ENCODE measurements around the gene G6PC1. TPM values are rescaled to one million over a fixed set of nuclear protein-coding genes. Genes with fewer than 3 reads are reported as not detected.
"Not testable (repeated sequence)": the region's sequence is repeated elsewhere in the genome, so short reads cannot be mapped to it uniquely, and the experiment has no call there.

The G6PC1 gene
- total RNA-seq, 2 experiments from 2014 or later: not detected

GRCh38 chr17:42893359-42893758 lies 7.2 kb upstream of the G6PC1 start:
- no peaks in the 10 kb centered on the region for H3K36me3 Mint-ChIP-seq (ENCODE audit: low read depth)
- no peak overlapping the region for H3K27ac Mint-ChIP-seq
- ChIA-PET POLR2A (no interaction called here), CTCF (no interaction called here)
- DNase-seq (no peak), ATAC-seq (no peak)
- no peaks in the 10 kb centered on the region for H3K9me3 Mint-ChIP-seq (ENCODE audit: low read depth)
- peaks cover 8% of the 10 kb centered on the region for H3K27me3 Mint-ChIP-seq
- H3K4me3 Mint-ChIP-seq: no peak overlapping the region
- no peaks in the 10 kb centered on the region for H3K4me1 Mint-ChIP-seq
- intact Hi-C loops (cut with DNase I, micrococcal nuclease): no loop called here

- H3K27me3 Mint-ChIP-seq: peaks cover 8% of the 10 kb centered on the region
- no peaks in the 10 kb centered on the region for H3K9me3 Mint-ChIP-seq (ENCODE audit: low read depth)
- CTCF ChIA-PET: interaction anchor here (0.6 kb wide), 1 partner anchor 1395 kb away, joined by 3 read pairs; no protein-coding TSS in a partner anchor
- intact Hi-C loops (cut with DNase I, micrococcal nuclease): no loop called here
- ATAC-seq (no peak), DNase-seq (no peak)
- no peaks in the 10 kb centered on the region for H3K36me3 Mint-ChIP-seq (ENCODE audit: low read depth)
- no peak overlapping the region for H3K4me3 Mint-ChIP-seq
- POLR2A ChIA-PET: no interaction called here
- no peaks in the 10 kb centered on the region for H3K4me1 Mint-ChIP-seq
- H3K27ac Mint-ChIP-seq: no peak overlapping the region
These were observed 6.1 kb upstream of the G6PC1 start for GRCh38 chr17:42894283-42895184.

GRCh38 chr17:42895185-42895555 lies 5.4 kb upstream of the G6PC1 start:
- peaks cover 8% of the 10 kb centered on the region for H3K27me3 Mint-ChIP-seq
- no peak for ATAC-seq
- H3K27ac Mint-ChIP-seq: no peak overlapping the region
- DNase-seq: no peak
- no peak overlapping the region for H3K4me3 Mint-ChIP-seq
- H3K9me3 Mint-ChIP-seq (ENCODE audit: low read depth): no peaks in the 10 kb centered on the region
- H3K36me3 Mint-ChIP-seq (ENCODE audit: low read depth): no peaks in the 10 kb centered on the region
- ChIA-PET CTCF (interaction anchor here (0.7 kb wide), 1 partner anchor 9 kb away, joined by 3 read pairs; no protein-coding TSS in a partner anchor), POLR2A (no interaction called here)
- H3K4me1 Mint-ChIP-seq: no peaks in the 10 kb centered on the region
- intact Hi-C loops (cut with DNase I, micrococcal nuclease): no loop called here

- no peaks in the 10 kb centered on the region for H3K4me1 Mint-ChIP-seq
- H3K27ac Mint-ChIP-seq: no peak overlapping the region
These were observed 2.3 kb upstream of the G6PC1 start for GRCh38 chr17:42898147-42898811.

GRCh38 chr17:42899981-42900380 lies 618 bp upstream of the G6PC1 start:
- ATAC-seq, POLR2A ChIA-PET: not testable (repeated sequence)

More at GRCh38 chr17:42898147-42898811, 2.3 kb upstream of the G6PC1 start:
- Mint-ChIP-seq H3K4me3 (no peak overlapping the region), H3K9me3 (ENCODE audit: low read depth) (no peaks in the 10 kb centered on the region), H3K27me3 (peaks cover 10% of the 10 kb centered on the region), H3K36me3 (ENCODE audit: low read depth) (no peaks in the 10 kb centered on the region)
- ATAC-seq (no peak), DNase-seq (no peak)
- intact Hi-C loops (cut with DNase I, micrococcal nuclease): no loop called here
- ChIA-PET POLR2A (no interaction called here), CTCF (interaction anchor here (0.7 kb wide), 1 partner anchor 147 kb away, joined by 3 read pairs; no protein-coding TSS in a partner anchor)

GRCh38 chr17:42901535-42902229 lies 1.1 kb downstream of the G6PC1 start:
- H3K27ac Mint-ChIP-seq: no peak overlapping the region
- POLR2A ChIA-PET: no interaction called here
- H3K9me3 Mint-ChIP-seq (ENCODE audit: low read depth): no peaks in the 10 kb centered on the region
- peaks cover 4% of the 10 kb centered on the region for H3K27me3 Mint-ChIP-seq
- CTCF ChIA-PET: no interaction called here
- no peak overlapping the region for H3K4me3 Mint-ChIP-seq
- H3K4me1 Mint-ChIP-seq: no peaks in the 10 kb centered on the region
- intact Hi-C loops (cut with DNase I, micrococcal nuclease): loop anchor here in 1 of 2 experiments (2.0 kb wide), 1 partner anchor 17 kb away; no protein-coding TSS in a partner anchor
- ATAC-seq (no peak), DNase-seq (no peak)
- no peaks in the 10 kb centered on the region for H3K36me3 Mint-ChIP-seq (ENCODE audit: low read depth)

More at GRCh38 chr17:42899981-42900380, 618 bp upstream of the G6PC1 start:
- H3K36me3 Mint-ChIP-seq (ENCODE audit: low read depth); H3K9me3 Mint-ChIP-seq (ENCODE audit: low read depth); CTCF ChIA-PET; DNase-seq; H3K4me3 Mint-ChIP-seq; H3K27me3 Mint-ChIP-seq; H3K4me1 Mint-ChIP-seq; intact Hi-C loops (cut with DNase I, micrococcal nuclease); H3K27ac Mint-ChIP-seq: not testable (repeated sequence)

- H3K9me3 Mint-ChIP-seq (ENCODE audit: low read depth): no peaks in the 10 kb centered on the region
- POLR2A ChIA-PET: no interaction called here
These were observed 3.5 kb downstream of the G6PC1 start for GRCh38 chr17:42904110-42904469.

GRCh38 chr17:42906772-42907446 lies 6.3 kb downstream of the G6PC1 start:
- intact Hi-C loops (cut with DNase I, micrococcal nuclease): no loop called here
- Mint-ChIP-seq H3K9me3 (ENCODE audit: low read depth) (no peaks in the 10 kb centered on the region), H3K4me3 (no peak overlapping the region), H3K4me1 (no peaks in the 10 kb centered on the region), H3K27ac (no peak overlapping the region), H3K36me3 (ENCODE audit: low read depth) (no peaks in the 10 kb centered on the region), H3K27me3 (peaks cover 10% of the 10 kb centered on the region)
- CTCF ChIA-PET: no interaction called here
- ATAC-seq: no peak
- POLR2A ChIA-PET: no interaction called here
- no peak for DNase-seq

More at GRCh38 chr17:42904110-42904469, 3.5 kb downstream of the G6PC1 start:
- Mint-ChIP-seq H3K4me3 (no peak overlapping the region), H3K27ac (no peak overlapping the region), H3K4me1 (no peaks in the 10 kb centered on the region), H3K27me3 (peaks cover 6% of the 10 kb centered on the region), H3K36me3 (ENCODE audit: low read depth) (no peaks in the 10 kb centered on the region)
- ATAC-seq: no peak
- CTCF ChIA-PET: interaction anchor here (0.9 kb wide), 1 partner anchor 16 kb away, joined by 3 read pairs; no protein-coding TSS in a partner anchor
- intact Hi-C loops (cut with DNase I, micrococcal nuclease): no loop called here
- DNase-seq: no peak

GRCh38 chr17:42908872-42909700 lies 8.5 kb downstream of the G6PC1 start:
- Mint-ChIP-seq H3K9me3 (ENCODE audit: low read depth) (no peaks in the 10 kb centered on the region), H3K4me1 (no peaks in the 10 kb centered on the region), H3K27me3 (peaks cover 10% of the 10 kb centered on the region), H3K4me3 (no peak overlapping the region), H3K36me3 (ENCODE audit: low read depth) (no peaks in the 10 kb centered on the region), H3K27ac (no peak overlapping the region)
- intact Hi-C loops (cut with DNase I, micrococcal nuclease): no loop called here
- ATAC-seq (no peak), DNase-seq (no peak)
- CTCF ChIA-PET: no interaction called here
- POLR2A ChIA-PET: interaction anchor here (0.7 kb wide), 1 partner anchor 12 kb away, joined by 7 read pairs; no protein-coding TSS in a partner anchor

GRCh38 chr17:42913522-42913921 lies 12.9 kb downstream of the G6PC1 start:
- CTCF ChIA-PET: interaction anchor here (0.6 to 1.0 kb wide), 2 partner anchors 15 to 954 kb away, joined by 3 to 5 read pairs; no protein-coding TSS in a partner anchor
- no peak overlapping the region for H3K4me3 Mint-ChIP-seq
- no peaks in the 10 kb centered on the region for H3K9me3 Mint-ChIP-seq (ENCODE audit: low read depth)
- H3K27me3 Mint-ChIP-seq: peaks cover 10% of the 10 kb centered on the region
- no peak overlapping the region for H3K27ac Mint-ChIP-seq
- POLR2A ChIA-PET: no interaction called here
- no peak for ATAC-seq
- H3K4me1 Mint-ChIP-seq: no peaks in the 10 kb centered on the region
- DNase-seq: no peak
- H3K36me3 Mint-ChIP-seq (ENCODE audit: low read depth): no peaks in the 10 kb centered on the region
- intact Hi-C loops (cut with DNase I, micrococcal nuclease): no loop called here
